ENCODE data around the gene PIEZO1.
"Not testable (repeated sequence)": the region's sequence is repeated elsewhere in the genome, so short reads cannot be mapped to it uniquely, and the experiment has no call there.

The PIEZO1 gene

DNA sequence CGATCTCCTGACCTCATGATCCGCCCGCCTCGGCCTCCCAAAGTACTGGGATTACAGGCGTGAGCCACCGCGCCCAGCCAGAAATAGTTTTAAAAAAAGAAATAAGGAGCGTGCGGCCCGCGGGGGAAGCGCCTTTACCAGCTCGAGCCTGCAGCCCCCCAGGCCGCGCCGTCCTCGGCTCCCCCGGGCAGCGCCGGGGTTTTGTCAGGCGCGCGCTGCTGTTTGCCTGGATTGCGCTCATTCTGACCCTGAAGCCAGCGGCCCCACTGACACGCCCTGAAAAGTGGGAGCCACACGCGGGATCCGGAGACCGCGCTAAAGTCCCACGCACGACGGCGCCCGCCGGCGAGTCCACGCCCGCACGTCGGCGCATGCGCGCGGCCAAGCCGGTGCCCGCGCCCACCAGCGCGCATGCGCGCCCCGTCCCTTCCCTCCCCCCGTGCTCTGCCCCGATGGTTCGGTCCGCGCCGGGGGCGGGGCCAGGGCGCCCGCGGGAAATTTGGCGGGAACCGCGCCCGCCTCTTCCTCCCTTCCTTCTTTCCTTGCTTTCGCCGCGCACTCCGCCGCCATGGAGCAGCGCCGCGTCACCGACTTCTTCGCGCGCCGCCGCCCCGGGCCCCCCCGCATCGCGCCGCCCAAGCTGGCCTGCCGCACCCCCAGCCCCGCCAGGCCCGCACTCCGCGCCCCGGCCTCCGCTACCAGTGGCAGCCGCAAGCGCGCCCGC lies 18.4 kb upstream of the PIEZO1 start, which contains the start of gene CDT1:
Gene CDT1, plus strand, starts transcription at position 526 of the 724 bp plus-strand sequence. Its CDS starts 43 bp downstream, at position 569.
- peak; percentile 94 for DNase-seq (ENCODE audit: low spot score)

DNA sequence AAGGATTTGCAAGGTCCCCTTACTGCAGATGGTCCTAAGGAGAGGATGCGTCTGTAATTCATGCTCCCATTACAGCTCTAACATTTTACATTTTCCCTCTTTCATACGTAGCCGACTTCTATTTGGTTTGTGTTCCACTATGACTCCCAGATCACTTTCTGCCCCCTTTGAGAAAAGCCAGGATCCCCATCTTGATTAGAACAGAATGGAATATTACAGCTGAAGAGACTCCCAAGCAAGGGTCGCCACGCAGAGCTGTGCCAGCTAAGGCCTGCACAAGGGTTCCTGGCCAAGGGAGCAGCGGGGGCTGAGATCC lies 15.2 kb upstream of the PIEZO1 start:
- no peak for DNase-seq (ENCODE audit: low spot score)

DNA sequence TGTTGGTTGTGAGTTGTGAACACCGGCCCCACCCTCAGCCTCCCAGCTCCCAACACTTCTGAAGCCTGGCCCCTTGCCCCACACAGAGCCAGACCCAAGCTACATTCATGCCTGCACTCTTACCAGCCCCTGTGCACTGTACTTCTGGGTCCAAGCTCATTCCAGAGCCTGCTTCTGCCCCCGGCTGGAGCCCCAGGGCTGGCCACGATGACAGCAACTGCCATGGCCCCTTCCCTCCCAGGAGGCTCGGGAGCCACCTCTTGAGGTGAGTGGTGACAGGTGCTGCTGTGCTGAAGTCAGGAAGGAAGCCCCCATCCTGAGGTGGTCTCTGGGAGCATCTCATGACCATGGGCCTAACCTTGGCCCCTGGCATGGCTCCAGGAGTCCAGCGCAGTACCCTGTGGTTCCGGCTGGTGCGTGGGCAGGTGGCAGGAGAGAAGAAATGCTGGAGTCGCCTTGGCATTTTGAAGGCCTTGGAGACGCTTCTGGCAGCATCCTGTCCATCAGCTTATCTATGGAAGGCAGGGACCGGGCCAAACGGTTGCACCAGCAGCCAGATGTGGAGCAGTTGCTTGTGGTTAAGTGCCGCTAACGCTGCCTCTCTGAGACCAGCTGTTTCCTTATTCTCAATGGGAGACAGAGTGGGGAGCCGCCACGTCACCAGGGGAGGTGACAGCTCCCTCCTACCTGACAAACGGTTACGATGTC lies 14.7 kb upstream of the PIEZO1 start:
- no peak for DNase-seq (ENCODE audit: low spot score)

GRCh38 chr16:88798772-88799455 lies 13.9 kb upstream of the PIEZO1 start:
- no peak for DNase-seq (ENCODE audit: low spot score)

DNA sequence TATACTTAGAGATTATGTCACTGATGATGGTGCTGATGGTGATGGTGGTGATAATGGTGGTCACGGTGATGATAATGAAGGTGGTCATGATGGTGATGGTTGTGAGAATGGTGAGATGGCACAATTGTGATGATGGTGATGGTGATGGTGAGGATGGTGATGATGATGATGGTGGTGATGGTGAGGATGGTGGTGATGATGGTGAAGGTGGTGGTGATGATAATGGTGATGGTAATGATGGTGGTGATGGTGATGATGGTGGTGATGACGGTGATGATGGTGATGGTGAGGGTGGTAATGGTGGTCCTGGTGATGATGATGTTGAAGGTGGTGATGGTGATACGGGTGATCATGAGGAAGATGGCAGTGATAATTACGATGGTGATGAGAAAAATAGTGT lies 13.1 kb upstream of the PIEZO1 start:
- no peak for DNase-seq (ENCODE audit: low spot score)

DNA sequence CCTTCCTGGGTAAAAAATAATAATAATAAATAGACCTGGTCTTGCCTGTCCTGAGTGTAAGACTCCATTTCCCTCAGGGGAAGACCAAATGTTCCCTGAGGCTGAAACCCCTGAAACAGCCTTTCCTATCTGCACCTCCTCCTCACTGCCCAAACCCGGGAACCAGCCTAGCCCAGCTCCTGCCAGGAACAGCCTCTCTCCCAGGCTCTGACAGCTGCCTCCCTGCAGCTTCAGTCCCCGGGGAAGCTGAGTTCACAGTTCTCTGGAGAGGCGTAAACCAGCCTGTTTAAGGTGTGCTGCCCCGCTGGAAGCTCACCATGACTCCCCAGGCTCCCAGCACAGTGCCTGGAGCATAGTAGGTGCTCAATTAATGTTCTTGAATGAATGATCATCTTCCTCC lies 11.3 kb upstream of the PIEZO1 start:
- DNase-seq (ENCODE audit: low spot score), result no peak

DNA sequence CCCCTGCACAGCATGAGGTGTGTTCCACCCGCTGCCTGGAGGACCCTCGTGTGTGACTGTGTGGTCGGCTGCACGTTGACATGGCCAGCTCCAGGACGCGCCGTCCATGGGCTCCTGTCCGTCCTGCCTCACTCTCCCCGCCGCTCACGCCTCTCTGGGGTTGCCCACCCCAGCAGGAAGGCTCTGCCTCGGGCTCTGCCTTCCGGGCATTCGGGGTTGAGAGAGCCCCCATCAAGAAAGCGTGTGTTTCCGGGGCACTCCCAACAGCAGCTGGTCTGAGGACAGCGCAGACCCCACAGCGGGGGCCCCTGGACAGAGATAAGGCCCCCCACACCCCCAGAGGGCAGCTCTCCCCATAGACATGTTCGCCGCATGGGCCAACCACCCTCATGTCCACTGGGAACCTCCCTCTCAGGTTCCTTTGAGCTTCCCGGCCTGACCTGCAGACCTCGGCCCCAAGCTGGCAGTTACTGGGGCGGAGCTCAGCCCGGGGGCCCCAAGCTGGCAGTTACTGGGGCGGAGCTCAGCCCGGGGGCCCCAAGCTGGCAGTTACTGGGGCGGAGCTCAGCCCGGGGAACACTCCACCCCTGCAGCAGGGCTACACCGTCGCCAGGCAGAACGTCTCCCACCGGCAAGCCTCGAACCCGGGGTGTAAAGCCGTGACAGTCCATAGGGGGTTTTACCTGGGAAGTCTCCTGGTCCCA lies 8.4 kb upstream of the PIEZO1 start:
- no peak for DNase-seq (ENCODE audit: low spot score)

DNA sequence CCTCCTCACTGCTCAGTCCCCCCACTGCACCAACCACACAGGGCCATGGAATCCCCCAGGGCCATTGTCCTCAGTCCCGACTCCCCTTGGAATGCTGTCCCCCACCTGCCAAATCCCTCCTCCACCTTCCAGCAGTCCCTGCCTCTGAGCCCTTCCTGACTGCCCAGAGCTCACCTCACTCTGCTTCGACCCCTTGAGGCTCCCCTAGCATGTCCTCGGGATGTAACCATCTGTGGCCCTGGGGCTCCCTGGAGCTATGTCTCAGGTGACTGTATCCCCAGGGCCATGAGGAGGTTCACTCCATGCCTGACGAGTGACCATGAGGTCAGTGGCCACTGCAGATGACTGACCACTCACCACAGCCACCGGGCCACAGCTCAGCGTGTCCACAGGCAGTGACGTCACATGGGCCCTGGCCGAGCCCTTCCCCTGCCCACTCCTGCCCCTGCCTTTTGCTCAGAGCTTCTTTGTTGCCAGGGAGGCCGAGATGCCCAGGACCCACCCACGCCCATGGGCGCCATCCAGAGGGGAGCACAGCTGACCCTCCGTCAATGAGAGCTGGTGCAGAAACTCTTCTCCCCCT lies 7.7 kb upstream of the PIEZO1 start:
- DNase-seq (ENCODE audit: low spot score), result no peak

- DNase-seq (ENCODE audit: low spot score), result no peak
Measured at GRCh38 chr16:88792078-88792550, 7.1 kb upstream of the PIEZO1 start.

- no peak for DNase-seq (ENCODE audit: low spot score)
Measured at GRCh38 chr16:88790312-88791211, 5.5 kb upstream of the PIEZO1 start.

DNA sequence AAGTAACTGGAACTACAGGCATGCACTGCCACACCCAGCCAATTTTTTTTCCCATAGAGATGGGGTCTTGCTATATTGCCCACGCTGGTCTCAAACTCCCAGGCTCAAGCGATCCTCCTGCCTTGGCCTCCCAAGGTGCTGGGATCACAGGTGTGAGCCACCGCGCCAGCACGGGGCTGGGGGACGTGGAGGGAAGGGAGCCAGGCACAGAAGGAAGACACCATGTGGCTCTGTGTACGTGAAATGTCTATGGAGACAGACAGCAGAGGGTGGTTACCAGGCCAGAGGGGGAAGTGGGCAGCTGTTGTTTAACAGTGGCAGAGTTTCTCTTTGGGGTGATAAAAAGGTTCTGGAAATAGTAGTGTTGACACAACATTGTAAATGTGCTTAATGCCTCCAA lies 4.6 kb upstream of the PIEZO1 start:
- no peak for DNase-seq (ENCODE audit: low spot score)

DNA sequence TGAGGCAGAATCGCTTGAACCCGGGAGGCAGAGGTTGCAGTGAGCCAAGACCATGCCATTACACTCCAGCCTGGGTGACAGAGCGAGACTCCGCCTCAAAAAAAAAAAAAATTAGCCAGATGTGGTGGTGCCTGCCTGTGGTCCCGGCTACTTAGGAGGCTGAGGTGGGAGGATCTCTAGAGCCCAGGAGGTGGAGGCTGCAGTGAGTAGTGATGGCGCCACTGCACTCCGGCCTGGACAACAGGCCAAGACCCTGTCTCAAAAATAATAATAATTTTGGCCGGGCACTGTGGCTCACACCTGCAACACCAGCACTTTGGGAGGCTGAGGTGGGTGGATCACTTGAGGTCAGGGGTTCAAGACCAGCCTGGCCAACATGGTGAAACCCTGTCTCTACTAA lies 3.7 kb upstream of the PIEZO1 start:
- DNase-seq (ENCODE audit: low spot score), result not testable (repeated sequence)

GRCh38 chr16:88787579-88788314 lies 2.7 kb upstream of the PIEZO1 start:
- DNase-seq (ENCODE audit: low spot score), result no peak

- no peak for DNase-seq (ENCODE audit: low spot score)
Measured at GRCh38 chr16:88784856-88785105, 239 bp downstream of the PIEZO1 start.

DNA sequence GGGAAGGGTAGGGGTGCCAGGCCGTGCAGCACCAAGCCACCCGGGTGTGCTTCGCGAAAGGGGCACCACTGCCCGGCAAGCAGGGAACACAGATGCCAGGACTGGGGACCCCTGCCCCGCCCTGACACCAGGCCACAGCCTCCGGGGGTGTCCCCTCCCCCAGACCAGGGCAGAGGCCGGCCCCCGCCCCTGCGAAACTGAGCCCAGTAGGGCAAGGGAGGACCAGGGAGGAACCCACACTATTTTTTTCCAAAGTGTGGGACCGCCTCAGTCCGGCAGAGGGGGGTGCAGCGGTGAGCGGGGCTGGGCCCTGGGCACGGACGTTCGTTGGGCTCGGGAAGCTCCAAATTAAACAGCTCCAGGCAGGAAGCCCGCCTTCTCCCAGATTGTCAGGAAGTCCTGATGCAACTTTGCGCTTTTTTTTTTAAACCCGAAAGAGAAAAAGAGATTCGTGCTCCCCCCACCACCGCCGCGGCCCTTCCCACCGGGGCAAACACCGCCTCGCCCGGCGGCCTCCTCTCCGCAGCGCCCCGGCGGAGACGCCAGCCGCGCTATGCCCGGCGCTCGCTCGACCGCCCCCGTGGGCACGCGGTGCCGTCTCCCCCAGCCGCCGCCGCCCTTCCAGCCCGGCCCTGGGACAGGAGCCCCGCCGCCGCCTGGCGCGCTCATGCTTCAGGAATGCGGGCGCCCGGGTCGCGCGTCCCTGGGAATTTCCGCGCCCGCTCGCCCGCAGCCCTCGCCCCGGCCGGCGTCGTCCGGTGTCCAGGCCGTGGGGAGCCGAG lies 755 bp downstream of the PIEZO1 start:
- no peak for DNase-seq (ENCODE audit: low spot score)

DNA sequence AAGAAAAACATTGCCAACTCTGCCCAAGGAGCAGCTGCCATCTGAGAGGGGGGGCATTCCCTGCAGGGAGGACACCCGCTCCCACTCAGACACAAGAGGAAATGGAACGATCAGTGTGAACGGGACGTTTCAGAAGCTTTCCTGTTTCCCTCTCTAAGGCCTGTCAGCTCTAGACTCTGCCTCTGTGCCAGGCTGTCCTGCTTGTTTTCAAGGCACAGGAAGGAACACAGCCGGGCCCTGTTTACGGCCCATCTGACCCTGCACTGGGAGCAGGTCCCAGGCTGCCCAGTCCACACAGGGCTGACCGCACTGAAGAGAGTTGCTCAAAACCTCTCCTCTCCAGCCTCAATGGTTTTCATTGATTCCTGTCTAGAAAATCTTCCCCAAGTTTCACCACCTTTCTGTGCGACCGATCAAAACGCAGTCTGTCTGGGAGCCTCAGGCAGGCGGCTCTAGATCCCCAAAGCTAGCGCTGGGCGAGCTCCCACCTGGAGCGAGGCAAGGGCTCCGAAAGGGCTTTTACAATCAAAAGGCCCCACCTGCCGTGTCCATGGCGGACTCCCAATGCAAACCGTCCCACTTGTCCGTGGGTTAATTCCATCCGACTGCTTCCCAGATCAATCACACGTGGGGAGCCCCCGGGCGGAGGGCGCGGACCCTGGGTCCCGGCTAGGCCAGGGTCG lies 1.5 kb downstream of the PIEZO1 start:
- no peak for DNase-seq (ENCODE audit: low spot score)

DNA sequence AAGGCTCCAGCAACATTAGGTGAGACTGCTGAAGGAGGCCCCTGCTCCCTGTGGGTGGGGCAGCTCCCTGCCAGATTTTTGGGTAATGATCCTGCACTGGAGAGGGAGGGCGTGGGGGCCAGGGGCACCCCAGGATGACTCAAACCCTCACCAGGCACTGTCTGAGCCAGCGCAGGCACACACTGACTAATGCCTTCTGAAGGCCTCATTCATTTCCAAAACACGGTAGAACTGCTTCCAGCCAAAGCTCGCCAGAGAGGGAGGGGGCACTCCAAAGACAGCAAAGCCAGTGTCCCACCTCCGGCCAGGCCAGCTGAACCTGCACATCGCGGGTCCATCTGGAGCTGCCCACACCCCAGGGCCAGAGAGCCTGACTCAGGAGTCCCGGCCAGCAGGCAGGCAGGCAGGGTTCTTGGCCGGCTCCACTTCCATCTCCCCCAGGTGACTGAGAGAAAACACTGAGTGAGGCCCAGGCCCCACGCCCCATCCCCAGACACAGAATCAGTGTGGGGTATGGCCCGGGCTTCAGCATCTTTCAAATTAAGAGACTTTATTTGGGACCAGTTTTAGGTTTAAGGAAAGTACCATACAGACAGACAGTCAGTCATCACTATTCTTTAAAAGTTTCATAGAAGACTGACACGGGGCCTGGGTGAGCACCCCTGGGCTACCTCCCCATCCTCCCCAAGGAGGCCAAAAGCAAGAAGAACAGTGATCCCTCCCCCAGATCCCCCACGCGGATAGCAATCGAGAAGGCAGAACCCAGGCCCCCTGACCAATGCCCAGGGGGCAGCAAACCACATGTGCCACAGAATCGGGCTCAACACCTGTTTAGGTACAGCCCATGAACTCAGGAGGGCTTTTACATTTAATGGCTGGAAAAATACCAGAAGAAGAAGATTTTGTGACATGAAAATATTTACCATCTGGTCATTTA lies 2.3 kb downstream of the PIEZO1 start:
- no peak for DNase-seq (ENCODE audit: low spot score)

All from ecto neural progenitor cell (in vitro differentiated cells).